ENCODE measurements around the gene VHLL. TPM values are rescaled to one million over a fixed set of nuclear protein-coding genes. Genes with fewer than 3 reads are reported as not detected.

Gene VHLL
- total and polyA plus RNA-seq, 2 of the 13 experiments (the other 11 are each of a cell fraction or from before 2014, with no cell fraction given): 0.24 TPM; not detected in 1

- no peak for TF ChIP-seq ZNF280D (CRISPR knock-in tag; IDR thresholded peaks at IDR 0.05)
- TF ChIP-seq TBX3 (IDR thresholded peaks at IDR 0.05; ENCODE audit: borderline replicate concordance): peak; percentile 31; the same call in 1 of the 2 replicates
- peak; percentile 31; the same call in 1 of the 2 replicates for TF ChIP-seq ZFY (CRISPR knock-in tag; IDR thresholded peaks at IDR 0.05)
- TF ChIP-seq, protein P1, sequence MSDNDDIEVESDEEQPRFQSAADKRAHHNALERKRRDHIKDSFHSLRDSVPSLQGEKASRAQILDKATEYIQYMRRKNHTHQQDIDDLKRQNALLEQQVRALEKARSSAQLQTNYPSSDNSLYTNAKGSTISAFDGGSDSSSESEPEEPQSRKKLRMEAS (IDR thresholded peaks at IDR 0.05): peak; percentile 54; the same call in 1 of the 2 replicates
- no peak for TF ChIP-seq GLI4 (CRISPR knock-in tag; IDR thresholded peaks at IDR 0.05; ENCODE audit: borderline replicate concordance)
- TF ChIP-seq SALL1 (CRISPR knock-in tag; IDR thresholded peaks at IDR 0.05): peak; percentile 26; the same call in 1 of the 2 replicates
- peak in 1 of 2 experiments; percentile 30; a peak in 1 of 4 replicates for TF ChIP-seq MAFK (conservative IDR thresholded peaks at IDR 0.05 in 1 of 2, IDR thresholded peaks at IDR 0.05 in 1 of 2; ENCODE audit: low read length in 2 of 2)
- TF ChIP-seq GATAD2A (CRISPR knock-in tag; IDR thresholded peaks at IDR 0.05): peak; percentile 32; the same call in 1 of the 2 replicates
- TF ChIP-seq RXRA (CRISPR knock-in tag; IDR thresholded peaks at IDR 0.05): 0 out of 2 replicates have a peak, but pooled peaks have one; percentile 22
- TF ChIP-seq ZNF800 (CRISPR knock-in tag; IDR thresholded peaks at IDR 0.05): 0 out of 2 replicates have a peak, but pooled peaks have one; percentile 26
- no peak for TF ChIP-seq ZNF605 (CRISPR knock-in tag; IDR thresholded peaks at IDR 0.05)
- TF ChIP-seq ARID5B (CRISPR knock-in tag; IDR thresholded peaks at IDR 0.05): 0 out of 2 replicates have a peak, but pooled peaks have one; percentile 10
- peak; percentile 26; the same call in 1 of the 2 replicates for TF ChIP-seq DRAP1 (CRISPR knock-in tag; IDR thresholded peaks at IDR 0.05)
- TF ChIP-seq, protein P2, sequence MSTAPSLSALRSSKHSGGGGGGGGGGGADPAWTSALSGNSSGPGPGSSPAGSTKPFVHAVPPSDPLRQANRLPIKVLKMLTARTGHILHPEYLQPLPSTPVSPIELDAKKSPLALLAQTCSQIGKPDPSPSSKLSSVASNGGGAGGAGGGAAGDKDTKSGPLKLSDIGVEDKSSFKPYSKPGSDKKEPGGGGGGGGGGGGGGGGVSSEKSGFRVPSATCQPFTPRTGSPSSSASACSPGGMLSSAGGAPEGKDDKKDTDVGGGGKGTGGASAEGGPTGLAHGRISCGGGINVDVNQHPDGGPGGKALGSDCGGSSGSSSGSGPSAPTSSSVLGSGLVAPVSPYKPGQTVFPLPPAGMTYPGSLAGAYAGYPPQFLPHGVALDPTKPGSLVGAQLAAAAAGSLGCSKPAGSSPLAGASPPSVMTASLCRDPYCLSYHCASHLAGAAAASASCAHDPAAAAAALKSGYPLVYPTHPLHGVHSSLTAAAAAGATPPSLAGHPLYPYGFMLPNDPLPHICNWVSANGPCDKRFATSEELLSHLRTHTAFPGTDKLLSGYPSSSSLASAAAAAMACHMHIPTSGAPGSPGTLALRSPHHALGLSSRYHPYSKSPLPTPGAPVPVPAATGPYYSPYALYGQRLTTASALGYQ (CRISPR knock-in tag; IDR thresholded peaks at IDR 0.05): 0 out of 2 replicates have a peak, but pooled peaks have one; percentile 6
- no peak for TF ChIP-seq FOXC1 (CRISPR knock-in tag; IDR thresholded peaks at IDR 0.05; ENCODE audit: borderline replicate concordance)
- peak; percentile 42 for TF ChIP-seq ELF1 (CRISPR knock-in tag; IDR thresholded peaks at IDR 0.05)
- peak; percentile 95 for TF ChIP-seq KAT8 (CRISPR knock-in tag; IDR thresholded peaks at IDR 0.05)
Measured at GRCh38 chr1:156295391-156295947, 3.6 kb downstream of the VHLL start, which contains the start of gene GLMP (continued).
